OCI-LY1 (cell line): ENCODE measurements around the gene RAB11FIP4.
A peak's percentile ranks its signal among the peaks of the same experiment; 100 is the strongest.

ENCODE experiments used
- H2AFZ ChIP-seq: fragments of 200-600 bp; sonication (generic), shearing (Covaris generic); 2 replicates; pipeline ENCODE4 v1.6.0; 2014; ENCODE audit warnings: antibody characterized with exemption, mild to moderate bottlenecking, low read length
- H3F3A ChIP-seq: fragments of 200-600 bp; sonication (generic), shearing (Covaris generic); 2 replicates; pipeline ENCODE4 v1.6.0; 2014; ENCODE audit warnings: mild to moderate bottlenecking, antibody characterized with exemption, low read length, moderate library complexity; ENCODE audit not compliant: insufficient read depth
- H3K27ac ChIP-seq: fragments of 200-600 bp; sonication (generic); 2 replicates; pipeline ENCODE4 v1.5.1; 2014; ENCODE audit warnings: low read length, mixed run types, mild to moderate bottlenecking, low read depth; ENCODE audit not compliant: poor library complexity, severe bottlenecking
- H3K27me3 ChIP-seq: fragments of 200-600 bp; sonication (generic); 2 replicates; pipeline ENCODE4 v1.6.0; 2014; ENCODE audit warnings: antibody characterized with exemption, mild to moderate bottlenecking, low read length, moderate library complexity; ENCODE audit not compliant: insufficient read depth
- H3K36me3 ChIP-seq: fragments of 200-600 bp; sonication (generic); 2 replicates; pipeline ENCODE4 v1.6.1; 2014; ENCODE audit warnings: mild to moderate bottlenecking, antibody characterized with exemption, low read length, moderate library complexity, mixed read lengths; ENCODE audit not compliant: insufficient read depth
- H3K4me1 ChIP-seq: fragments of 200-600 bp; sonication (generic); 2 replicates; pipeline ENCODE4 v1.5.1; 2014; ENCODE audit warnings: mild to moderate bottlenecking, low read length, moderate library complexity; ENCODE audit not compliant: insufficient read depth, severe bottlenecking
- H3K4me2 ChIP-seq: fragments of 200-600 bp; sonication (generic), shearing (Covaris generic); 2 replicates; pipeline ENCODE4 v1.6.1; 2014; ENCODE audit warnings: low read length
- H3K4me3 ChIP-seq: fragments of 200-600 bp; sonication (generic); 2 replicates; pipeline ENCODE4 v1.5.1; 2014; ENCODE audit warnings: low read length, low read depth, mild to moderate bottlenecking, mixed read lengths; ENCODE audit not compliant: poor library complexity, severe bottlenecking
- H3K79me2 ChIP-seq: fragments of 200-600 bp; shearing (Covaris generic); 2 replicates; pipeline ENCODE4 v1.6.1; 2016; ENCODE audit warnings: mixed run types, low read length, mixed read lengths; ENCODE audit not compliant: insufficient read depth
- H3K9ac ChIP-seq: fragments of 200-600 bp; sonication (generic), shearing (Covaris generic); 2 replicates; pipeline ENCODE4 v1.6.1; 2014; ENCODE audit warnings: mild to moderate bottlenecking, low read length, mixed read lengths
- H3K9me2 ChIP-seq: fragments of 200-600 bp; sonication (generic), shearing (Covaris generic); 2 replicates; pipeline ENCODE4 v1.6.1; 2014; ENCODE audit warnings: low read depth, mild to moderate bottlenecking, low read length, mixed read lengths
- H3K9me3 ChIP-seq: fragments of 200-600 bp; shearing (Covaris generic); 2 replicates; pipeline ENCODE4 v1.6.1; 2014; ENCODE audit warnings: low read length, mixed read lengths
- H4K20me1 ChIP-seq: fragments of 200-600 bp; sonication (generic), shearing (Covaris generic); 2 replicates; pipeline ENCODE4 v1.6.0; 2016; ENCODE audit warnings: mild to moderate bottlenecking, low read length; ENCODE audit not compliant: insufficient read depth
- EZH2 ChIP-seq: fragments of 200-600 bp; sonication (generic), shearing (Covaris generic); IDR thresholded peaks from 2 replicates; pipeline ENCODE4 v1.8.0; 2017; ENCODE audit warnings: borderline replicate concordance, mixed run types, mild to moderate bottlenecking, antibody characterized with exemption, low read length, moderate library complexity, mixed read lengths
- TF ChIP-seq, protein P1 (sequence below): fragments of 200-600 bp; sonication (generic), shearing (Covaris generic); IDR thresholded peaks from 2 replicates; pipeline ENCODE4 v1.5.1; 2017; ENCODE audit warnings: mild to moderate bottlenecking, antibody characterized with exemption, low read length, moderate library complexity, mixed read lengths

The RAB11FIP4 gene

GRCh38 chr17:31389657-31390381, 1.7 kb upstream of the RAB11FIP4 start:
- H3K4me3 ChIP-seq = no peak overlapping the region
- H4K20me1 ChIP-seq = no peaks in the 10 kb centered on the region
- no peak overlapping the region for H3K4me2 ChIP-seq
- no peak overlapping the region for H2AFZ ChIP-seq
- no peaks in the 10 kb centered on the region for H3K79me2 ChIP-seq
- H3K9me2 ChIP-seq = no peaks in the 10 kb centered on the region
- H3K27ac ChIP-seq = no peak overlapping the region
- TF ChIP-seq, protein P1, sequence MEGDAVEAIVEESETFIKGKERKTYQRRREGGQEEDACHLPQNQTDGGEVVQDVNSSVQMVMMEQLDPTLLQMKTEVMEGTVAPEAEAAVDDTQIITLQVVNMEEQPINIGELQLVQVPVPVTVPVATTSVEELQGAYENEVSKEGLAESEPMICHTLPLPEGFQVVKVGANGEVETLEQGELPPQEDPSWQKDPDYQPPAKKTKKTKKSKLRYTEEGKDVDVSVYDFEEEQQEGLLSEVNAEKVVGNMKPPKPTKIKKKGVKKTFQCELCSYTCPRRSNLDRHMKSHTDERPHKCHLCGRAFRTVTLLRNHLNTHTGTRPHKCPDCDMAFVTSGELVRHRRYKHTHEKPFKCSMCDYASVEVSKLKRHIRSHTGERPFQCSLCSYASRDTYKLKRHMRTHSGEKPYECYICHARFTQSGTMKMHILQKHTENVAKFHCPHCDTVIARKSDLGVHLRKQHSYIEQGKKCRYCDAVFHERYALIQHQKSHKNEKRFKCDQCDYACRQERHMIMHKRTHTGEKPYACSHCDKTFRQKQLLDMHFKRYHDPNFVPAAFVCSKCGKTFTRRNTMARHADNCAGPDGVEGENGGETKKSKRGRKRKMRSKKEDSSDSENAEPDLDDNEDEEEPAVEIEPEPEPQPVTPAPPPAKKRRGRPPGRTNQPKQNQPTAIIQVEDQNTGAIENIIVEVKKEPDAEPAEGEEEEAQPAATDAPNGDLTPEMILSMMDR = no peak
- TF ChIP-seq EZH2 = no peak
- H3K4me1 ChIP-seq = peaks cover 7% of the 10 kb centered on the region
- no peaks in the 10 kb centered on the region for H3F3A ChIP-seq
- H3K9me3 ChIP-seq = no peaks in the 10 kb centered on the region
- H3K36me3 ChIP-seq = no peaks in the 10 kb centered on the region
- peaks cover 4% of the 10 kb centered on the region for H3K27me3 ChIP-seq
- H3K9ac ChIP-seq = no peak overlapping the region

GRCh38 chr17:31390426-31390747, 1.1 kb upstream of the RAB11FIP4 start:
- H3K9me2 ChIP-seq = no peaks in the 10 kb centered on the region
- H3K9me3 ChIP-seq = no peaks in the 10 kb centered on the region
- no peaks in the 10 kb centered on the region for H3K79me2 ChIP-seq
- no peak for TF ChIP-seq EZH2
- TF ChIP-seq, protein P1 = no peak
- peaks cover 7% of the 10 kb centered on the region for H3K4me1 ChIP-seq
- no peaks in the 10 kb centered on the region for H4K20me1 ChIP-seq
- no peak overlapping the region for H3K27ac ChIP-seq
- no peak overlapping the region for H2AFZ ChIP-seq
- H3K36me3 ChIP-seq = no peaks in the 10 kb centered on the region
- H3K9ac ChIP-seq = no peak overlapping the region
- no peak overlapping the region for H3K4me3 ChIP-seq
- H3K4me2 ChIP-seq = no peak overlapping the region
- no peaks in the 10 kb centered on the region for H3F3A ChIP-seq
- H3K27me3 ChIP-seq = peaks cover 4% of the 10 kb centered on the region

- no peaks in the 10 kb centered on the region for H3K9me2 ChIP-seq
- H3K4me2 ChIP-seq = peak overlapping the region; percentile 57; the same call in 1 of the 2 replicates
- H2AFZ ChIP-seq = no peak overlapping the region
- H3K9me3 ChIP-seq = no peaks in the 10 kb centered on the region
- no peak overlapping the region for H3K9ac ChIP-seq
- no peaks in the 10 kb centered on the region for H3F3A ChIP-seq
- H3K79me2 ChIP-seq = no peaks in the 10 kb centered on the region
- H3K36me3 ChIP-seq = no peaks in the 10 kb centered on the region
- TF ChIP-seq, protein P1 = no peak
- TF ChIP-seq EZH2 = no peak
- H3K4me3 ChIP-seq = peak overlapping the region; percentile 43
- no peak overlapping the region for H3K27ac ChIP-seq
- H4K20me1 ChIP-seq = no peaks in the 10 kb centered on the region
- peaks cover 4% of the 10 kb centered on the region for H3K27me3 ChIP-seq
- H3K4me1 ChIP-seq = peaks cover 7% of the 10 kb centered on the region
Measured at GRCh38 chr17:31390748-31391495, 553 bp upstream of the RAB11FIP4 start.
